ENCODE results near the gene ZRANB1.
"Not testable (repeated sequence)": the region's sequence is repeated elsewhere in the genome, so short reads cannot be mapped to it uniquely, and the experiment has no call there.

The ZRANB1 gene

DNA sequence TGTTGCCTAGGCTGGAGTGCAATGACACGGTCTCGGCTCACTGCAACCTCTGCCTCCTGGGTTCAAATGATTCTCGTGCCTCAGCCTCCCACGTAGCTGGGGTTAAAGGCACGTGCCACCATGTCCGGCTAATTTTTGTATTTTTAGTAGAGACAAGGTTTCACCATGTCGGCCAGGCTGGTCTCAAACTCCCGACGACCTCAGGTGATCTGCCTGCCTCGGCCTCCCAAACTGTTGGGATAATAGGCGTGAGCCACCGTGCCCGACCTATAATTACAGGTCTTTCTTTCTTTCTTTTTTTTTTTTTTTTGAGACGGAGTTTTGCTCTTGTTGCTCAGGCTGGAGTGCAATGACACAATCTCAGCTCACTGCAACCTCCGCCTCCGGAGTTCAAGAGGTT is 27.5 kb upstream of the ZRANB1 start:
- not testable (repeated sequence) for H3K36me3 Mint-ChIP-seq (ENCODE audit: low read depth); H3K4me3 Mint-ChIP-seq; H3K27ac Mint-ChIP-seq; H3K9me3 Mint-ChIP-seq
- peaks cover 17% of the 10 kb centered on the region for H3K27me3 Mint-ChIP-seq (ENCODE audit: low read depth)
- peaks cover 28% of the 10 kb centered on the region for H3K4me1 Mint-ChIP-seq (ENCODE audit: low read depth)

DNA sequence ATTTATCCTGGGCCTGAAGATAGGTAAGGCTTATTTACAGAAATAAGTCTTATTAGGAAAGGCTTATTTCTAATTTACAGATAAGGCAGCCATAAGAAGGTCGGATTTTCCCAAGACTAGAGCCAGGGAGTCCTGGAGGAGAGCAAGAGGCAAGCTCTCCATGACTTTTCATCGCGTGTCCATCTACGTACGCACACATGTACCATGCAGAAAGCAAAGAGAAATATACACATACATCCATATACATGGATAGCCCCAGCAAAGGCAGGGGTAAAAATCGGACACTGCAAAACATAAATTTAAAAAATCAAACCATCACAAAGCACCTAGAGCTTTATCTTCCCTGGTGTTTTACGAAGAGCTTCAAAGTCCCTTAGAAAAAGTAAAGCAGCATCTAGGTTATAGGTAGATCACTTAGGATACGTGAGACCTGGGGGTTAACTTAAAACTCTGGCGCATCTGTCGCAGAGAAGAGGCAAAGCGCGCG is 25.8 kb upstream of the ZRANB1 start:
- H3K4me1 Mint-ChIP-seq (ENCODE audit: low read depth) = peaks cover 35% of the 10 kb centered on the region
- peak overlapping the region; percentile 91 for H3K4me3 Mint-ChIP-seq
- peak overlapping the region; percentile 95 for H3K27ac Mint-ChIP-seq
- peaks cover 16% of the 10 kb centered on the region for H3K27me3 Mint-ChIP-seq (ENCODE audit: low read depth)
- no peaks in the 10 kb centered on the region for H3K9me3 Mint-ChIP-seq
- H3K36me3 Mint-ChIP-seq (ENCODE audit: low read depth) = no peaks in the 10 kb centered on the region

- peak overlapping the region; percentile 91 for H3K4me3 Mint-ChIP-seq
- H3K9me3 Mint-ChIP-seq = no peaks in the 10 kb centered on the region
- H3K4me1 Mint-ChIP-seq (ENCODE audit: low read depth) = peaks cover 29% of the 10 kb centered on the region
- H3K27ac Mint-ChIP-seq = peak overlapping the region; percentile 95
- no peaks in the 10 kb centered on the region for H3K36me3 Mint-ChIP-seq (ENCODE audit: low read depth)
- peaks cover 9% of the 10 kb centered on the region for H3K27me3 Mint-ChIP-seq (ENCODE audit: low read depth)
Observed at GRCh38 chr10:124916585-124917427, 25.1 kb upstream of the ZRANB1 start.

DNA sequence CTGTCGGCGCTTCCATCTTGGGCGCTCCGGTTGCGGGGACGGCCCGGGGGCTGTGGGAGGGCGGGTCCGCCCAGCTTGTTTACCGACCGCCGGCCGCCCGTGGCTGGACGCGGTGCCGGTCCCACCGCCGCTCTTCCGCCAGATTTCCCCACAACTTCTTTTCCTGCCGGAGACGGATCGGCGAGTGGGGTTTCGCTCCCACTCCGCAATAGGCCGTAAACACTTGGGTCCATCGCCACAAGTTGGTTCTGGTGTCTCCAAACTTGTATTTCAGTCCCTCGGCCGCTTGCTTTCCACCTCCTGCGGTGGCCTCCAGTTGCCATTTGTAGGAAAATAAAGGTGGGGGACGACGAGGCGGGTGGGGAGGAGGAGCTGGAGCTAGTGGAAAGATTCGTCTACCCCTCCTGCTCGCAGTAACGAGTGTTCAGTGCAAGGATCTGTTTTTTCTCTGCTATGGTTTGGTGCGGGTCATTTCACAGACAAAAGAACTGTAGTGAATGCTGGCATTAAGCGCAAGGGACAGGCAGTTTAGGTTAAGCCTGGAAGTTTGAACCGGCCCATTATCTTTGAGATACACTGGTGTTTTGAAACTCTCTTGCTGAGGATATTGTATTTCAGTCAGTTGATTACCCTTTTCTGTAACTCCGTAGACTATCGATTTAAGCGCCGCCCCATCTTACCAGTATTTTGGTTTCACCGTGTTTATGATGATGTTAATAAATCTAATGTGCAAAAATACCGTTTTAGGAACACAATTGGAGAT is 24.3 kb upstream of the ZRANB1 start:
- Mint-ChIP-seq H3K36me3 (ENCODE audit: low read depth) (no peaks in the 10 kb centered on the region), H3K27me3 (ENCODE audit: low read depth) (peaks cover 2% of the 10 kb centered on the region), H3K27ac (peak overlapping the region; percentile 92), H3K9me3 (no peaks in the 10 kb centered on the region), H3K4me3 (peak overlapping the region; percentile 91), H3K4me1 (ENCODE audit: low read depth) (peaks cover 25% of the 10 kb centered on the region)

- H3K4me3 Mint-ChIP-seq = peak overlapping the region; percentile 91
- no peaks in the 10 kb centered on the region for H3K9me3 Mint-ChIP-seq
Observed at GRCh38 chr10:124918191-124918830, 23.6 kb upstream of the ZRANB1 start.

DNA sequence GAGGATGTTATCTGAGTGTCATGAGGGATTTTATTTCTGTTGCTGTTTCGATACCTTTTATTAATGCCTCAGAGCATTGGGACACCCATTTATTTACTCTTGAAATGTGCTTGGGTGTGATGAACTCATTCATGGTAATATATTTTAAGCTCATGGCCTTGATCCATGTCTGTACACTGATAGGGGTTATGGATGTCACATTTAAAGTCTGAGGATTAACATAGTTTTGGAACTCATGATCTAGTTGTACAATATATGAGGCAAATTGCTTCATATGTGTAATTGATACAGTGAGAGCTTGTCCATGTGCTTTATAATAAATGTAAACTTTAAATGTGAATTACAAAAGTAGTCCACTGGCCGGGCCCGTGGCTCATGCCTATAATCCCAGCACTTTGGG is 23.0 kb upstream of the ZRANB1 start:
- H3K4me1 Mint-ChIP-seq (ENCODE audit: low read depth) = peaks cover 25% of the 10 kb centered on the region
- no peaks in the 10 kb centered on the region for H3K9me3 Mint-ChIP-seq
- H3K27ac Mint-ChIP-seq = no peak overlapping the region
- no peaks in the 10 kb centered on the region for H3K36me3 Mint-ChIP-seq (ENCODE audit: low read depth)
- H3K4me3 Mint-ChIP-seq = peak overlapping the region; percentile 91
- no peaks in the 10 kb centered on the region for H3K27me3 Mint-ChIP-seq (ENCODE audit: low read depth)

More at GRCh38 chr10:124918191-124918830, 23.6 kb upstream of the ZRANB1 start:
- H3K36me3 Mint-ChIP-seq (ENCODE audit: low read depth) = no peaks in the 10 kb centered on the region
- H3K4me1 Mint-ChIP-seq (ENCODE audit: low read depth) = peaks cover 25% of the 10 kb centered on the region
- H3K27ac Mint-ChIP-seq = peak overlapping the region; percentile 92
- no peaks in the 10 kb centered on the region for H3K27me3 Mint-ChIP-seq (ENCODE audit: low read depth)

DNA sequence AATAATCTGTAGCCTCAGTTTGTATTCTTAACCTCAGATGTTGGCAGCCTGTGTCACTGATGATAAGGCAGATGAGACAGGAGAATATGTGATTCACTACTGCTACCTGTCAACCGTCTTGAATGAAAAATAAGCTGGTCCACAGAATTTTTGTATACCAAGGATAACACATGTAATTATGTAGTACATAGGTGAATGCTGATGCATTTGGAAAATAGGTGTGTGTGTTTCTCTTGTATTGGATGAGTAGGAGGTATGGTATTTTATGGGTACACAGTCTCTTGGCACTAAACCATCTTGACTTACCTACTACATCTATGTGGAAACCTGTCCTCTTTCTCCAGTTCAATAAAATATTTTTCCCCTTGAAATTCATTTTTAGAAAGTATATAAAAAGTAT is 20.7 kb upstream of the ZRANB1 start:
- no peak overlapping the region for H3K27ac Mint-ChIP-seq
- H3K27me3 Mint-ChIP-seq (ENCODE audit: low read depth) = no peaks in the 10 kb centered on the region
- H3K4me3 Mint-ChIP-seq = no peak overlapping the region
- H3K9me3 Mint-ChIP-seq = no peaks in the 10 kb centered on the region
- peaks cover 1% of the 10 kb centered on the region for H3K36me3 Mint-ChIP-seq (ENCODE audit: low read depth)
- H3K4me1 Mint-ChIP-seq (ENCODE audit: low read depth) = peaks cover 17% of the 10 kb centered on the region

- Mint-ChIP-seq H3K4me1 (ENCODE audit: low read depth) (peaks cover 9% of the 10 kb centered on the region), H3K27ac (no peak overlapping the region), H3K9me3 (no peaks in the 10 kb centered on the region), H3K4me3 (no peak overlapping the region), H3K36me3 (ENCODE audit: low read depth) (peaks cover 7% of the 10 kb centered on the region), H3K27me3 (ENCODE audit: low read depth) (no peaks in the 10 kb centered on the region)
Observed at GRCh38 chr10:124923684-124924083, 18.2 kb upstream of the ZRANB1 start.

- Mint-ChIP-seq H3K4me1 (ENCODE audit: low read depth) (no peaks in the 10 kb centered on the region), H3K36me3 (ENCODE audit: low read depth) (peaks cover 12% of the 10 kb centered on the region), H3K27ac (no peak overlapping the region), H3K4me3 (no peak overlapping the region), H3K27me3 (ENCODE audit: low read depth) (no peaks in the 10 kb centered on the region), H3K9me3 (no peaks in the 10 kb centered on the region)
Observed at GRCh38 chr10:124926548-124926947, 15.4 kb upstream of the ZRANB1 start.

- H3K27ac Mint-ChIP-seq = no peak overlapping the region
- no peaks in the 10 kb centered on the region for H3K4me1 Mint-ChIP-seq (ENCODE audit: low read depth)
- peaks cover 5% of the 10 kb centered on the region for H3K9me3 Mint-ChIP-seq
- H3K4me3 Mint-ChIP-seq = no peak overlapping the region
- peaks cover 13% of the 10 kb centered on the region for H3K36me3 Mint-ChIP-seq (ENCODE audit: low read depth)
- H3K27me3 Mint-ChIP-seq (ENCODE audit: low read depth) = no peaks in the 10 kb centered on the region
Observed at GRCh38 chr10:124928087-124928486, 13.8 kb upstream of the ZRANB1 start.

DNA sequence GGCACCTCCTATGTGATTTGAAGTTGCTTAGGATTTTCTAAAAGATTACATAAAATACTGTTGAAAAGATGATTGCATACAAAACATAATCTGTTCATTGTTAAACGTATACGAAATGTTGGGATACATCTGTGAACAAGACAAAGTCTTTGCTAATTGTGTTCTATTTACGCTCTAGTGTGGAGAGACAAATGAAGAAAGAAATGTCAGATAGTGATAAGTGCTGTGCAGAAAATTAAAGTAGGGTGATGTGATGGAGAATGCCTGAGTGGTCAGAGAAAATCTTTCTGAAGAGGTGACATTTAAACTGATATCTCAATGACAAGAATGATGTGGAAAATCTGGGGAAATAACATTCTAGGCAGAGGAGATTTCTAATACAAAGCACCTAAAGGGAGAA is 13.4 kb upstream of the ZRANB1 start:
- Mint-ChIP-seq H3K4me1 (ENCODE audit: low read depth) (no peaks in the 10 kb centered on the region), H3K9me3 (peaks cover 5% of the 10 kb centered on the region), H3K36me3 (ENCODE audit: low read depth) (peaks cover 13% of the 10 kb centered on the region), H3K27me3 (ENCODE audit: low read depth) (no peaks in the 10 kb centered on the region), H3K4me3 (no peak overlapping the region), H3K27ac (no peak overlapping the region)

GRCh38 chr10:124935946-124936345 is 6.0 kb upstream of the ZRANB1 start:
- Mint-ChIP-seq H3K27ac (no peak overlapping the region), H3K4me3 (no peak overlapping the region), H3K36me3 (ENCODE audit: low read depth) (peaks cover 1% of the 10 kb centered on the region), H3K4me1 (ENCODE audit: low read depth) (peaks cover 11% of the 10 kb centered on the region), H3K9me3 (peaks cover 5% of the 10 kb centered on the region), H3K27me3 (ENCODE audit: low read depth) (no peaks in the 10 kb centered on the region)

DNA sequence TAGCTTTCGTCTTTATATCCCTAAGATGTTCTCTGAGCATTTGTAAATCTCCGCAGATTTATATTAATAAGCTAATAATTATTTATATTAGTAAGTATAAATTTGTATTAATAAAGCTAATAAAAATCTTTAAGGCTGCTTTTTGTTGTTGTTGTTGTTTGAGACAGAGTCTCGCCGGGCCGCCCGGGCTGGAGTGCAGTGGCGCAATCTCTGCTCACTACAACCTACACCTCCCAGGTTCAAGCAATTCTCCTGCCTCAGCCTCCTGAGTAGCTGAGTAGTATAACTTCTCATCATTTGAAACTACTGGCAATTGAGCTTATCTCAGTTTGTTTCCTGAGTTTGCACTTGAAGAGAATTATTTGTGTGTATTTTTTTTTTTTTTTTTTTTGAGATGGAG is 5.1 kb upstream of the ZRANB1 start:
- Mint-ChIP-seq H3K27me3 (ENCODE audit: low read depth) (no peaks in the 10 kb centered on the region), H3K9me3 (peaks cover 2% of the 10 kb centered on the region), H3K4me1 (ENCODE audit: low read depth) (peaks cover 11% of the 10 kb centered on the region), H3K27ac (no peak overlapping the region), H3K36me3 (ENCODE audit: low read depth) (peaks cover 1% of the 10 kb centered on the region), H3K4me3 (no peak overlapping the region)

DNA sequence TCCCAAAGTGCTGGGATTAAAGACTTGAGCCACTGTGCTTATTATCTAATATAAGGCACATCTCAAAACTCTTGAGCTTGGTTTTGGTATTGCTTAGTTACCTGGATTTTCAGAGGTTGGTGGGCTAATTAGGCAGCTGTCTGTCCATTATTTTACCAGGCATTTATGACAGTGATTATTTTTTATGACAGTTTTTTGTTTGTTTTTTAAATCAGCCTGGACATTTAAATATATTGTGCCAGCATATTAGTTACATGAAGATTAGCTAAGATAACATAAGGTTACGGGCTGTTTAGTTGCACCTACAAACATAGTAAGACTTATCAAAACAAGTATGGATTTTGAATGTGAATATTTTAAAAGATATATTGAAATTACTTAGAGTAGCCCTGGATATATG is 2.6 kb upstream of the ZRANB1 start:
- no peak overlapping the region for H3K27ac Mint-ChIP-seq
- no peak overlapping the region for H3K4me3 Mint-ChIP-seq
- no peaks in the 10 kb centered on the region for H3K9me3 Mint-ChIP-seq
- peaks cover 15% of the 10 kb centered on the region for H3K4me1 Mint-ChIP-seq (ENCODE audit: low read depth)
- no peaks in the 10 kb centered on the region for H3K27me3 Mint-ChIP-seq (ENCODE audit: low read depth)
- peaks cover 5% of the 10 kb centered on the region for H3K36me3 Mint-ChIP-seq (ENCODE audit: low read depth)
